ENCODE measurements around the gene AGER.

DNA sequence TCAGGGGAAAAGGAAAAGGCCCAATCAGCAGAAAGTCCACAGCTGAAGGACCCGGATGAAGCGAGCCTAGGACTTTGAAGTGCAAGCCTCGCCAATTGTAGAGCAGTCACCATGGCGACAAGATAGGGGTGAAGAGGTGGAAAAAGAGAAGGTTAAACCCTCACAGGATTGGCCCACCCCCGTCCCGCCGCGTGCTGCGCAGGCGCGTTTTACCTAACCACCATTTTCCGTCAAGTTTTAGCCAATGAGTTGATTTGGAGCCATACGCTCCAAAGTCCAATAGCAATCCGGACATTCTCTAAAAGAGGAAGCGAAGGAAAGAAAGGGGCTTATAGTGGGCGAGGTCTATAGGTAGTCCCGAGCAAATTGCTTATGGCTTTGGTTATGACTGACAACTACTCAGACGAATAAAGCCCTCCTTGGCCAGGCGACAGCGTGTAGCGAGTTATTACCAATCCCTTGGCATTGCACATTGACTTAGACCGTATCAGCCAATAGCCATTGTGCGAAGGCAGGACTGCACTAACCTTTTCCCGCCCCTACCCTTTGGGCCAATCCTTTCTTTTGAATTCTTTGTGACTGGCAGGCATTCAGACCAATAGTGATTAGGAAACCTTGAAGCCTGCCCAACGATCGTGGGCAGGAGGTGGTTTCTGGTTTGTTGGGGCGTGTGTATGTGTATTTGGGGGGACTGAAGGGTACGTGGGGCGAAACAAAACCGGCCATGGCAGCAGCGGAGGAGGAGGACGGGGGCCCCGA is 6.1 kb downstream of the AGER start, which contains the start of gene RNF5:
- TF ChIP-seq POLR2AphosphoS5 (IDR thresholded peaks at IDR 0.05) (peak in 2 of 3 donors; percentile 54 to 60), EP300 (IDR thresholded peaks at IDR 0.05; ENCODE audit: low read depth) (no peak)
- TF ChIP-seq, protein P1, sequence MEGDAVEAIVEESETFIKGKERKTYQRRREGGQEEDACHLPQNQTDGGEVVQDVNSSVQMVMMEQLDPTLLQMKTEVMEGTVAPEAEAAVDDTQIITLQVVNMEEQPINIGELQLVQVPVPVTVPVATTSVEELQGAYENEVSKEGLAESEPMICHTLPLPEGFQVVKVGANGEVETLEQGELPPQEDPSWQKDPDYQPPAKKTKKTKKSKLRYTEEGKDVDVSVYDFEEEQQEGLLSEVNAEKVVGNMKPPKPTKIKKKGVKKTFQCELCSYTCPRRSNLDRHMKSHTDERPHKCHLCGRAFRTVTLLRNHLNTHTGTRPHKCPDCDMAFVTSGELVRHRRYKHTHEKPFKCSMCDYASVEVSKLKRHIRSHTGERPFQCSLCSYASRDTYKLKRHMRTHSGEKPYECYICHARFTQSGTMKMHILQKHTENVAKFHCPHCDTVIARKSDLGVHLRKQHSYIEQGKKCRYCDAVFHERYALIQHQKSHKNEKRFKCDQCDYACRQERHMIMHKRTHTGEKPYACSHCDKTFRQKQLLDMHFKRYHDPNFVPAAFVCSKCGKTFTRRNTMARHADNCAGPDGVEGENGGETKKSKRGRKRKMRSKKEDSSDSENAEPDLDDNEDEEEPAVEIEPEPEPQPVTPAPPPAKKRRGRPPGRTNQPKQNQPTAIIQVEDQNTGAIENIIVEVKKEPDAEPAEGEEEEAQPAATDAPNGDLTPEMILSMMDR (IDR thresholded peaks at IDR 0.05): no peak
